Fibroblast of skin of back (primary cell): Measurements from ENCODE around the gene SLC7A4.

ENCODE experiments used
- DNase-seq: peaks from one replicate; pipeline ENCODE4 v3.0.0-alpha.2; 2013

The SLC7A4 gene

GRCh38 chr22:20997536-20998257 is 34.7 kb downstream of the SLC7A4 start:
- DNase-seq, result no peak

- DNase-seq, result no peak
These were observed 35.5 kb downstream of the SLC7A4 start for GRCh38 chr22:20996598-20997535.

- no peak for DNase-seq
These were observed 36.3 kb downstream of the SLC7A4 start for GRCh38 chr22:20996031-20996410.

GRCh38 chr22:20995329-20996030 is 36.9 kb downstream of the SLC7A4 start:
- no peak for DNase-seq

GRCh38 chr22:20994902-20995241 is 37.5 kb downstream of the SLC7A4 start:
- no peak for DNase-seq

- no peak for DNase-seq
These were observed 38.0 kb downstream of the SLC7A4 start for GRCh38 chr22:20994128-20994901.

GRCh38 chr22:20993304-20994127 is 38.8 kb downstream of the SLC7A4 start:
- no peak for DNase-seq

- DNase-seq, result no peak
These were observed 39.7 kb downstream of the SLC7A4 start for GRCh38 chr22:20992456-20993303.

GRCh38 chr22:20992056-20992442 is 40.3 kb downstream of the SLC7A4 start:
- no peak for DNase-seq

GRCh38 chr22:20991252-20992055 is 40.9 kb downstream of the SLC7A4 start:
- no peak for DNase-seq

GRCh38 chr22:20990184-20991180 is 41.9 kb downstream of the SLC7A4 start:
- no peak for DNase-seq

GRCh38 chr22:20989323-20990138 is 42.8 kb downstream of the SLC7A4 start:
- no peak for DNase-seq

- no peak for DNase-seq
These were observed 43.6 kb downstream of the SLC7A4 start for GRCh38 chr22:20988573-20989322.

GRCh38 chr22:20987375-20987774 is 45.0 kb downstream of the SLC7A4 start:
- DNase-seq, result no peak

- no peak for DNase-seq
These were observed 46.0 kb downstream of the SLC7A4 start for GRCh38 chr22:20986365-20986764.

GRCh38 chr22:20985720-20986119 is 46.6 kb downstream of the SLC7A4 start:
- no peak for DNase-seq
